GM08714 (cell line): ENCODE results near the gene NANOG.
"Not testable (repeated sequence)": the region's sequence is repeated elsewhere in the genome, so short reads cannot be mapped to it uniquely, and the experiment has no call there.

Source experiments
- H3K4me3 ChIP-seq: fragments of 200-500 bp; sonication (Bioruptor generic); 2 replicates; pipeline ENCODE4 v1.5.1; 2014; ENCODE audit warnings: mild to moderate bottlenecking, low read length, inconsistent platforms
- ZNF274 ChIP-seq: IDR thresholded peaks from 2 replicates; pipeline ENCODE4 v1.6.1; 2012; ENCODE audit warnings: mild to moderate bottlenecking, low read depth, low read length

The NANOG gene

DNA sequence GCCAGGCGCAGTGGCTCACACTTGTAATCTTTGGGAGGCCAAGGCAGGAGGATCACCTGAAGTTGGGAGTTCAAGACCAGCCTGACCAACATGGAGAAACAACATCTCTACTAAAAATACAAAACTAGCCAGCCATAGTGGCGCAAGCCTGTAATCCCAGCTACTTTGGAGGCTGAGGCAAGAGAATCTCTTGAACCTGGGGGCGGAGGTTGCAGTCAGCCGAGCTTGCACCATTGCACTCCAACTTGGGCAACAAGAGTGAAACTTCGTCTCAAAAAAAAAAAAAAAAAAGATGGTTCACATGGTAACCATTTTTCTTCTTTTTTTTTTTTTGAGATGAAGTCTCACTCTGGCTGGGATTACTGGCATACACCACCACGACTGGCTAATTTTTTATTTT lies 48.2 kb downstream of the NANOG start:
- no peak for TF ChIP-seq ZNF274
- no peak overlapping the region for H3K4me3 ChIP-seq

DNA sequence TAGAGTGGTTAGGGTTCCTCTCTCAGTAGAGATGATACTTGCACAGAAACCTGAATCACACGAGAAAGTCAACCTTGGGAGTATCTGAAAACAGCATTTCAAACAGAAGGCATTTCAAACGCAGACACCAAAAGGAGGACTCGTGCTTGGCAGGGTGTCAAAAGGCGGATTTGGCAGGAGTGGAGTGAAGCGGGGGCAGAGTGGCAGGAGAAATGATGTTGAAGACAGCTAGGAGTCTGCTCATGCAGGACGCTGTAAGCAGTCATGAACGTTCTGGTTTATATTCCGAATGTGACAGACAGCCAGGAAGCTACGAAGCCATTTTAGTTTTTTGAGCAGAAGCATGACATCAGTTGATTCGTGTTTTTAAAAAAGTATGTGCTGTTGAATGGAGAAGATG lies 50.0 kb downstream of the NANOG start:
- H3K4me3 ChIP-seq: not testable (repeated sequence)

DNA sequence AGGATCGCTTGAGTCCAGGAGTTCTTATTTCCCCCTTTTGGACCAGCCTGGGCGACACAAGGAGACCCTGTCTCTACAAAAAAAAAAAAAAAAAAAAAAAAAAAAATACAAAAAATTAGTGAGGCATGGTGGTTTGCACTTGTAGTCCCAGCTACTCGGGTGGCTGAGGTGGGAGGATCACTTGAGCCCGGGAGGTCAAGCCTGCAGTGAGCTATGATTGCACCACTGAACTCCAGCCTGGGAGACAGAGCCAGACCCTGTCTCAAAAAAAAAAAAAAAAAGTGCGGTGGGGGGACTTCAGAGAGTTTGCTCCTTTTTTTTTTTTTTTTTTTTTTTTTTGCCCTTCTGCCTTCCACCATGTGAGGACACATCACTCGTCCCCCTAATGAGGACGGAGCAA lies 50.6 kb downstream of the NANOG start:
- not testable (repeated sequence) for H3K4me3 ChIP-seq

DNA sequence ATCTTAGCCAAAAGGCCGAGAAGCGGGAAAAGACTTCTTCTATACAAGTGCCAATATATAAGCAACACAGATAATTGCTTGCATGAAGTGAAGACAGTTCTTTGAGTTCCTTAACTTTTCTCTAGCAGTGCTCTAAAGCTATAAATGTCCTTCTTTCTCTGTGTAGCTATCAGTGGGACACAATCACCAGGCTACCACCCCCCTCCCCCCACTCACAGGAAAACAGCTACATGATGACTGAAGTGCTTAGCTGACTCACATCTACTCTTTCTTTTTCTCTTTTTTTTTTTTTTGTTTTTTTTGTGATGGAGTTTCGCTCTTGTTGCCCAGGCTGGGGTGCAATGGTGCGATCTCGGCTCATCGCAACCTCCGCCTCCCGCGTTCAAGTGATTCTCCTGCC lies 53.2 kb downstream of the NANOG start:
- not testable (repeated sequence) for H3K4me3 ChIP-seq

DNA sequence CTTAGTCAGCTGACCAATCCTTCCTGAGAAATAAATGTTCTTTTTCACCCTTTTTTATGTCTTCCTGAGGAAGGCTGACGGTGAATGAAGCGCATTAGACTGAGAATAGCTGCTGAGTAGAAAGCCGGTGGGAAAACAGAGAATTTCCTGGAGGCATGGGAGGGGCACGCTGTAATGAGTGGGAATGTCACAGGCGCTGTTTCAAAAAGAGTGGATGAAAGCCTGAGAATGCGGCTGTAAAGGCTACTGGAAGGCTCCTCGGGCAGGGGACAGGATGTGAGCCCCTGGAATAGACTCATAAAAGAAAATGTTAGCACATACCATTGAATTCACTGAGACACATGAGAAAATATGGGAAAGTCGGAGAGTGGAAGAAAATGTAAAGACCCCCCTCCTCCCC lies 53.9 kb downstream of the NANOG start:
- not testable (repeated sequence) for H3K4me3 ChIP-seq

DNA sequence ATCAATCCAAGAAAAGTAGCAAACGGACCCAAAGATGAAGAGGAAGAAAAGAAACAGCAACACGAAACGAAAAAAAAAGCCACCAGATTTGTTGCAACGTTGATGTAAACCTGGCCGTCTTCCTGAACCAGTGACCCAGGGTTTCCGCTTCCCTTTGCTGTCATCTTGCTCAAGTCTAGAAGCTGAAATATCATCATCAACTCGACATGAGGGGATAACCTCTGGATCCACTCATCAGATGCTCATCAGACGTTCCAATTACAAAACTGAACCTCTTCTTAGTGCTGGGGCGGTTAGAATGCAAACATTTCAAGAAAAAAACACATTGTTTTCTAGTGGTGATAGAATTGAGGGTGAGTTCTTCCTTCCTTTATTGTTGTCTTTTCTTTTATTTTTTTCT lies 54.4 kb downstream of the NANOG start:
- H3K4me3 ChIP-seq: not testable (repeated sequence)

DNA sequence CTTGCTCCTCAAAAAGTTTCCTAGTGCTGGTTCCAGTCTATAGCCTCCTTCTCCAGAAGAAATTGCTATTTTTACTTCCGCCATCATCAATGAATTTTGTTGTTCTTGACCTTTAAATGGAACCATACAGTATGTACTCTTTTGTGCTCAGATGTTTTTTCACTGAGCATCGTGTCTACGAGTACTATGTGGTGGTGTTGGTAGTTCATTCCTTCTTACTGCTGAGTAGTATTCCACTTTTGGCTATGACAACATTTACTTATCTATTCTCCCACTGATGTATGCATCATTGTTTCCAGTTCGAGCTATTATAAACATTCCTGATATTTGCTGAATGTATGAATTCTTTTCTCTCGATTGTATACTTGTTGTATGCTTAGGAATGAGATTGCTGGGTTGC lies 54.9 kb downstream of the NANOG start:
- no peak for TF ChIP-seq ZNF274
- H3K4me3 ChIP-seq: no peak overlapping the region

DNA sequence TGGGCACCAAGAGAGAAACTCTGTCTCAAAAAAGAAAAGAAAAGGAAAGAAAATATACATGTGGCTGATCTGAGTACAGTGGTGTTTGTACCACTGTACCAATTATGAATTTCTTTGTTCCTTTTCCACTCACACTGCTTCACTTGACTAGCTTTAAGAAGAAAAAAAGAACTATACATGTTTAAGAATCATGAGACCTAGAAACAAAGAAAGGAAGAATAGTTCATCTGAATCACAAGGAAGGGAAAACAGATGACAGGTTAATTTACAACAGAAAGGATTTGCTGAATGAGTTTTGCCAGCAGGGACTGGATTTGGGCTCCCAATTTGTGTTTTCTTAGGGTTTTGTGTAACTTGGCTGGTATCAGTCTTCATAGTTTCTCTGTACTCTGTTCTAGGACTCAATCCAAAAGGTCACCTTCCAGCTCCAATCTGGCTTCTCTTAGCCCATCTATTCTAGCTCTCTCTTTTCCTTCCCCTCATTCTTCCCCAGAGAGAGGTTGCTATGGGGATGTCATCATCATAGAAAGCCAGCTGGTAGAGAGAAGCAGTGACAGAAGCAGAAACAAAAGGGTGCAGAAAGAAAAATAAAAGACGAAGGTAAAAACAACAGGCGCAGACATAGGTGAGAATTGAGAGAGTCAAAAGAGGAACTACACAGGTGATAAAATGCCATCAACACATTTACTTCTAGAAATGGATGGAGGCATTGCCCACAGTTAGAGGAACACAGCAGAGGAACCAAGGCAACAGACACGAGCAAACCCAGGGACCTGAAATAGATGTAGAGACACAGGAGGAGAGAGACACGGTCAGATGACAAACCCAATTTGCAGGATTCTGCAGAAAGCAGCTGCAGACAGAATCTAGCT lies 58.3 kb downstream of the NANOG start:
- not testable (repeated sequence) for H3K4me3 ChIP-seq

DNA sequence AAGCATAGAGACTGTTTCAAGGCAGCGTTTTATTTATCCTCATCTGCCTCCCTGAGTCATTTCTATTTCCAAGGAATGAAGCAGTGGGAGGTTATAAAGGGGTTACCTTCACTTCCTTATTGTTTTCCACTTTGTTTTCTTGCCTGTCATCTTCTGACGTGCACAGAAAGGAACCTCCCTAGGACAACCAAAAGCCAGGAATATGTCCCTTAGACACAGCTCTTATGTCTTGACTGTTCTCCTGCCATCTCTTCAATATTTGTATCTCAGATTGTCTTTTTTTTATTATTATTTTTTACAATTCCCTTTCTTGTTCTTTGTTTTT lies 58.9 kb downstream of the NANOG start:
- not testable (repeated sequence) for H3K4me3 ChIP-seq
